ENCODE data around the gene ARHGEF1. TPM values are rescaled to one million over a fixed set of nuclear protein-coding genes. Genes with fewer than 3 reads are reported as not detected.

The ARHGEF1 gene
- total RNA-seq, 1 experiment from 2014 or later, result 69.5 TPM

- intact Hi-C loops (cut with micrococcal nuclease; ENCODE audit: unreplicated experiment), result no loop called here
- TF ChIP-seq SIN3A (IDR thresholded peaks at IDR 0.05; ENCODE audit: borderline replicate concordance, insufficient read depth, low read depth, low read length), result no peak
- TF ChIP-seq CTCF (IDR thresholded peaks at IDR 0.05), result no peak
- no peak for TF ChIP-seq TCF7L2 (IDR thresholded peaks at IDR 0.05; ENCODE audit: low read depth, low read length)
- TF ChIP-seq, protein P1, sequence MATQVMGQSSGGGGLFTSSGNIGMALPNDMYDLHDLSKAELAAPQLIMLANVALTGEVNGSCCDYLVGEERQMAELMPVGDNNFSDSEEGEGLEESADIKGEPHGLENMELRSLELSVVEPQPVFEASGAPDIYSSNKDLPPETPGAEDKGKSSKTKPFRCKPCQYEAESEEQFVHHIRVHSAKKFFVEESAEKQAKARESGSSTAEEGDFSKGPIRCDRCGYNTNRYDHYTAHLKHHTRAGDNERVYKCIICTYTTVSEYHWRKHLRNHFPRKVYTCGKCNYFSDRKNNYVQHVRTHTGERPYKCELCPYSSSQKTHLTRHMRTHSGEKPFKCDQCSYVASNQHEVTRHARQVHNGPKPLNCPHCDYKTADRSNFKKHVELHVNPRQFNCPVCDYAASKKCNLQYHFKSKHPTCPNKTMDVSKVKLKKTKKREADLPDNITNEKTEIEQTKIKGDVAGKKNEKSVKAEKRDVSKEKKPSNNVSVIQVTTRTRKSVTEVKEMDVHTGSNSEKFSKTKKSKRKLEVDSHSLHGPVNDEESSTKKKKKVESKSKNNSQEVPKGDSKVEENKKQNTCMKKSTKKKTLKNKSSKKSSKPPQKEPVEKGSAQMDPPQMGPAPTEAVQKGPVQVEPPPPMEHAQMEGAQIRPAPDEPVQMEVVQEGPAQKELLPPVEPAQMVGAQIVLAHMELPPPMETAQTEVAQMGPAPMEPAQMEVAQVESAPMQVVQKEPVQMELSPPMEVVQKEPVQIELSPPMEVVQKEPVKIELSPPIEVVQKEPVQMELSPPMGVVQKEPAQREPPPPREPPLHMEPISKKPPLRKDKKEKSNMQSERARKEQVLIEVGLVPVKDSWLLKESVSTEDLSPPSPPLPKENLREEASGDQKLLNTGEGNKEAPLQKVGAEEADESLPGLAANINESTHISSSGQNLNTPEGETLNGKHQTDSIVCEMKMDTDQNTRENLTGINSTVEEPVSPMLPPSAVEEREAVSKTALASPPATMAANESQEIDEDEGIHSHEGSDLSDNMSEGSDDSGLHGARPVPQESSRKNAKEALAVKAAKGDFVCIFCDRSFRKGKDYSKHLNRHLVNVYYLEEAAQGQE (IDR thresholded peaks at IDR 0.05; ENCODE audit: insufficient read depth in 1 of 2, low read depth in 2 of 2, low read length in 1 of 2), result no peak
- no peak overlapping the region for H3K4me3 ChIP-seq (ENCODE audit: low read depth in 2 of 2, low read length in 2 of 2)
- no TSS peak for BruUV-seq (replicated peaks)
- H3K27ac ChIP-seq (ENCODE audit: low read length), result no peak overlapping the region
- DNase-seq (ENCODE audit: low read depth, low spot score) (no peak), ATAC-seq (no peak)
- peaks cover 7% of the 10 kb centered on the region for H3K27me3 ChIP-seq (ENCODE audit: control insufficient read depth, insufficient read depth, low read length)
- in situ Hi-C loops (cut with HindIII; ENCODE audit: low pct_unique_long_range_greater_than_20kb, low sequenced_read_pairs), result no loop called here
- POLR2A ChIA-PET, result no interaction called here
- no peaks in the 10 kb centered on the region for H3K9me3 ChIP-seq (ENCODE audit: control insufficient read depth, insufficient read depth, low read depth, low read length)
- CTCF ChIA-PET, result no interaction called here
- H3K36me3 ChIP-seq (ENCODE audit: control insufficient read depth, insufficient read depth, low read length), result no peaks in the 10 kb centered on the region
- no peaks in the 10 kb centered on the region for H3K4me1 ChIP-seq (ENCODE audit: control insufficient read depth, insufficient read depth, low read length)
These were observed 32.6 kb upstream of the ARHGEF1 start for GRCh38 chr19:41850381-41850780.

- in situ Hi-C loops (cut with HindIII; ENCODE audit: low pct_unique_long_range_greater_than_20kb, low sequenced_read_pairs), result no loop called here
- no TSS peak for BruUV-seq (replicated peaks)
- Histone ChIP-seq H3K36me3 (ENCODE audit: control insufficient read depth, insufficient read depth, low read length) (no peaks in the 10 kb centered on the region), H3K9me3 (ENCODE audit: control insufficient read depth, insufficient read depth, low read depth, low read length) (no peaks in the 10 kb centered on the region), H3K27ac (ENCODE audit: low read length) (no peak overlapping the region), H3K27me3 (ENCODE audit: control insufficient read depth, insufficient read depth, low read length) (peaks cover 7% of the 10 kb centered on the region), H3K4me3 (ENCODE audit: low read depth in 2 of 2, low read length in 2 of 2) (no peak overlapping the region), H3K4me1 (ENCODE audit: control insufficient read depth, insufficient read depth, low read length) (no peaks in the 10 kb centered on the region)
- CTCF ChIA-PET, result no interaction called here
- TF ChIP-seq, protein P1 (IDR thresholded peaks at IDR 0.05; ENCODE audit: insufficient read depth in 1 of 2, low read depth in 2 of 2, low read length in 1 of 2), result no peak
- TF ChIP-seq SIN3A (IDR thresholded peaks at IDR 0.05; ENCODE audit: borderline replicate concordance, insufficient read depth, low read depth, low read length), result no peak
- TF ChIP-seq CTCF (IDR thresholded peaks at IDR 0.05), result no peak
- no peak for DNase-seq (ENCODE audit: low read depth, low spot score)
- ATAC-seq, result no peak
- POLR2A ChIA-PET, result no interaction called here
- intact Hi-C loops (cut with micrococcal nuclease; ENCODE audit: unreplicated experiment), result no loop called here
These were observed 31.5 kb upstream of the ARHGEF1 start for GRCh38 chr19:41851456-41851855.

All from Panc1 (cell line).